NCI-H226 (cell line): ENCODE measurements around the gene SULT1C2.
A peak's percentile ranks its signal among the peaks of the same experiment; 100 is the strongest.
"Not testable (repeated sequence)": the region's sequence is repeated elsewhere in the genome, so short reads cannot be mapped to it uniquely, and the experiment has no call there.

Source experiments
- DNase-seq: peaks from one replicate; pipeline ENCODE4 v3.0.0-alpha.2; 2015

Gene SULT1C2

GRCh38 chr2:108288534-108289106, at the start of gene SULT1C2:
SULT1C2 (plus strand) TSS chr2:108288895; CDS start chr2:108293668, 4,773 bp downstream.
- DNase-seq: no peak

GRCh38 chr2:108239786-108240185, 48.9 kb upstream of the SULT1C2 start, which contains the start of gene SULT1C3:
SULT1C3 (plus strand) TSS chr2:108239968; CDS start chr2:108247195, 7,227 bp downstream.
- DNase-seq: no peak

- DNase-seq: no peak
Observed at GRCh38 chr2:108240966-108241365, 47.7 kb upstream of the SULT1C2 start.

- DNase-seq: peak; percentile 8
Observed at GRCh38 chr2:108243566-108243965, 45.1 kb upstream of the SULT1C2 start.

- DNase-seq: no peak
Observed at GRCh38 chr2:108244667-108245414, 43.9 kb upstream of the SULT1C2 start.

- no peak for DNase-seq
Observed at GRCh38 chr2:108253106-108253505, 35.6 kb upstream of the SULT1C2 start.

- no peak for DNase-seq
Observed at GRCh38 chr2:108257757-108258331, 30.9 kb upstream of the SULT1C2 start.

- DNase-seq: no peak
Observed at GRCh38 chr2:108260773-108261172, 27.9 kb upstream of the SULT1C2 start.

- DNase-seq: no peak
Observed at GRCh38 chr2:108262036-108262435, 26.7 kb upstream of the SULT1C2 start.

- DNase-seq: no peak
Observed at GRCh38 chr2:108263401-108263800, 25.3 kb upstream of the SULT1C2 start.

GRCh38 chr2:108266218-108266617, 22.5 kb upstream of the SULT1C2 start:
- DNase-seq: no peak

- peak; percentile 71 for DNase-seq
Observed at GRCh38 chr2:108267101-108267500, 21.6 kb upstream of the SULT1C2 start.

GRCh38 chr2:108268001-108268400, 20.7 kb upstream of the SULT1C2 start:
- peak; percentile 72 for DNase-seq

- no peak for DNase-seq
Observed at GRCh38 chr2:108270346-108270745, 18.3 kb upstream of the SULT1C2 start.

- DNase-seq: no peak
Observed at GRCh38 chr2:108270768-108271506, 17.8 kb upstream of the SULT1C2 start.

GRCh38 chr2:108271691-108272253, 16.9 kb upstream of the SULT1C2 start:
- no peak for DNase-seq

GRCh38 chr2:108278631-108279030, 10.1 kb upstream of the SULT1C2 start:
- peak; percentile 51 for DNase-seq

- DNase-seq: no peak
Observed at GRCh38 chr2:108279468-108279867, 9.2 kb upstream of the SULT1C2 start.

GRCh38 chr2:108280466-108280865, 8.2 kb upstream of the SULT1C2 start:
- no peak for DNase-seq

GRCh38 chr2:108284566-108284965, 4.1 kb upstream of the SULT1C2 start:
- not testable (repeated sequence) for DNase-seq

- DNase-seq: no peak
Observed at GRCh38 chr2:108285616-108286015, 3.1 kb upstream of the SULT1C2 start.

- no peak for DNase-seq
Observed at GRCh38 chr2:108287169-108287568, 1.5 kb upstream of the SULT1C2 start.

GRCh38 chr2:108293850-108294249, 5.2 kb downstream of the SULT1C2 start:
- no peak for DNase-seq
